NCI-H1694 (cell line): ENCODE results near the gene CSHL1.
"Not testable (repeated sequence)": the region's sequence is repeated elsewhere in the genome, so short reads cannot be mapped to it uniquely, and the experiment has no call there.

Experiments used
- DNase-seq: peaks from one replicate; lab custom pipeline; 2025; lab: John Stamatoyannopoulos, UW

CSHL1 gene

GRCh38 chr17:63918789-63919305 lies 7.8 kb upstream of the CSHL1 start, which contains the start of gene GH1:
GH1 (minus strand) TSS chr17:63918839; CDS start chr17:63918776, 63 bp downstream.
- DNase-seq, result not testable (repeated sequence)

- DNase-seq, result no peak
Measured at GRCh38 chr17:63918305-63918704, 7.2 kb upstream of the CSHL1 start.

- no peak for DNase-seq
Measured at GRCh38 chr17:63917646-63918045, 6.6 kb upstream of the CSHL1 start.

GRCh38 chr17:63917206-63917605 lies 6.1 kb upstream of the CSHL1 start:
- not testable (repeated sequence) for DNase-seq

GRCh38 chr17:63916566-63917185 lies 5.6 kb upstream of the CSHL1 start:
- no peak for DNase-seq

GRCh38 chr17:63915753-63916152 lies 4.7 kb upstream of the CSHL1 start:
- DNase-seq, result not testable (repeated sequence)

- DNase-seq, result no peak
Measured at GRCh38 chr17:63914471-63914870, 3.4 kb upstream of the CSHL1 start.

GRCh38 chr17:63911657-63912100 lies 621 bp upstream of the CSHL1 start:
- DNase-seq, result peak; percentile 15

- no peak for DNase-seq
Measured at GRCh38 chr17:63910096-63910495, 962 bp downstream of the CSHL1 start.

GRCh38 chr17:63909586-63909985 lies 1.5 kb downstream of the CSHL1 start:
- DNase-seq, result not testable (repeated sequence)

GRCh38 chr17:63907161-63907778 lies 3.8 kb downstream of the CSHL1 start:
- DNase-seq, result not testable (repeated sequence)

- not testable (repeated sequence) for DNase-seq
Measured at GRCh38 chr17:63904796-63905195, 6.3 kb downstream of the CSHL1 start.

GRCh38 chr17:63903787-63904201 lies 7.3 kb downstream of the CSHL1 start:
- not testable (repeated sequence) for DNase-seq

GRCh38 chr17:63901971-63902370 lies 9.1 kb downstream of the CSHL1 start:
- peak; percentile 21 for DNase-seq

GRCh38 chr17:63898899-63899798 lies 11.9 kb downstream of the CSHL1 start:
- not testable (repeated sequence) for DNase-seq

- DNase-seq, result not testable (repeated sequence)
Measured at GRCh38 chr17:63896524-63897354, 14.3 kb downstream of the CSHL1 start, which contains the start of gene CSH1. CSH1 (minus strand) TSS chr17:63896574; CDS start chr17:63896511, 63 bp downstream.

- DNase-seq, result not testable (repeated sequence)
Measured at GRCh38 chr17:63894821-63895220, 16.2 kb downstream of the CSHL1 start.

GRCh38 chr17:63894021-63894420 lies 17.0 kb downstream of the CSHL1 start:
- not testable (repeated sequence) for DNase-seq

- not testable (repeated sequence) for DNase-seq
Measured at GRCh38 chr17:63892316-63893037, 18.6 kb downstream of the CSHL1 start.
